ENCODE data around the gene BOC. TPM values are rescaled to one million over a fixed set of nuclear protein-coding genes. Genes with fewer than 3 reads are reported as not detected.
"Not testable (repeated sequence)": the region's sequence is repeated elsewhere in the genome, so short reads cannot be mapped to it uniquely, and the experiment has no call there.

BOC gene
- total RNA-seq, 4 donors from 2014 or later: 13.7 to 75.7 (median 24.1) TPM

GRCh38 chr3:113166719-113167492 lies 44.5 kb upstream of the BOC start:
- H3K27ac ChIP-seq: peak overlapping the region; percentile 54 to 78 (median 73)
- 13 to 24% methylated on average over 10 to 11 of the region's 12 CpGs for WGBS, 2 donors

DNA sequence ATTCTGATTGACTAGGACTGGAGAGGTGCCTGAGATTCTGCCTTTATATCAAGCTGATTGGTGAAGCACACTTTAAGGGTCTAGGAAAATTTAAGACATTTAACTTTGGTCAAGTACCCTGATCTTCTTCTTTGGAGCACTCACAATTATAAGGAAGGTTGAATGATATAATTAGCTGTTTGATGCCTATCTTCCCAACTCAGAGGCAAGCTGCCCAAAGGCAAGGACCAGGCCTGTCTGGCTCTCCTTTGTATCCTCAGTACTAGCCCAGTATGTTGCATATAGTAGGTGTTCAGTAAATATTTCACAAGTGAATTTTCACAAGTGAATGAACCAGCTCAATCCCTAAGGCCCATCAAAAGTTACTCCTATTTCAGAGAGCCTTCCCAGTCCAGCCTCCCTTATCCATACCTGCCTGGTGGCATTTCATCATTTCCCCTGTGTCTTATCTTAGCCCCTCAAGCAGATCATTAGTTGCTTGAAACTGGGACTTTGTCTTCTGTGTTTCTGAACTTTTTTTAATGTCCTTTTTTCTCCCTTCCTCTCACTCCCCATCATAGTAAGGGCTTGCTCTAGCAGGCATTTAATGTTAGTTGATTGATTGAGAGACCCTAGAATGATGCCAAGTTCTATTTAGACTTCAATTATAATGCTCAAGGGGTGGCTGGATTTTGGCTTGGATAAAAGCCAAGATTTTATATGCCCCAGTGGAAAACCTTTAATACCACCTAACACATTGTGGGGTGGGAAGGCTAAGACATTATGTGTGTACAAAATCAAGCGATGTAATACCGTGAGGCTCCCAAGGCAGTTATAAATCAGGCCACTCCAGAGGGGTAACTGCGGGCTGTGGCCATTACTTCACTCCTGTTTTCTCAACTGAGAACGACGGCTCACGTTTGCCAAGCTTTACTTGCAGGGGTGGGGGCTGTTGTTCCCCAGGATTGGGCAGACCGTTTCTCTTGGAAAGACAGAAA lies 43.2 kb upstream of the BOC start:
- TF ChIP-seq CTCF (IDR thresholded peaks at IDR 0.05) (no peak), POLR2A (IDR thresholded peaks at IDR 0.05) (no peak)
- Histone ChIP-seq H3K4me3 (no peak overlapping the region), H3K36me3 (no peaks in the 10 kb centered on the region), H3K4me1 (peaks cover 10 to 40% (median 22%) of the 10 kb centered on the region in 3 donors), H3K9me3 (no peaks in the 10 kb centered on the region), H3K27ac (peak overlapping the region in 3 of 4 donors; percentile 70 to 78 (median 76)), H3K27me3 (no peaks in the 10 kb centered on the region)
- 35 to 53% methylated on average over 7 of the region's 7 CpGs for WGBS, 2 donors
- DNase-seq: no peak
- intact Hi-C loops (cut with DNase I): no loop called here

More at GRCh38 chr3:113166719-113167492, 44.5 kb upstream of the BOC start:
- H3K27me3 ChIP-seq: no peaks in the 10 kb centered on the region
- intact Hi-C loops (cut with DNase I): no loop called here
- no peaks in the 10 kb centered on the region for H3K9me3 ChIP-seq
- H3K4me3 ChIP-seq: no peak overlapping the region
- no peak for TF ChIP-seq POLR2A (IDR thresholded peaks at IDR 0.05)
- TF ChIP-seq CTCF (IDR thresholded peaks at IDR 0.05): no peak
- no peaks in the 10 kb centered on the region for H3K36me3 ChIP-seq
- peaks cover 10 to 40% (median 22%) of the 10 kb centered on the region in 3 donors for H3K4me1 ChIP-seq
- no peak for DNase-seq

DNA sequence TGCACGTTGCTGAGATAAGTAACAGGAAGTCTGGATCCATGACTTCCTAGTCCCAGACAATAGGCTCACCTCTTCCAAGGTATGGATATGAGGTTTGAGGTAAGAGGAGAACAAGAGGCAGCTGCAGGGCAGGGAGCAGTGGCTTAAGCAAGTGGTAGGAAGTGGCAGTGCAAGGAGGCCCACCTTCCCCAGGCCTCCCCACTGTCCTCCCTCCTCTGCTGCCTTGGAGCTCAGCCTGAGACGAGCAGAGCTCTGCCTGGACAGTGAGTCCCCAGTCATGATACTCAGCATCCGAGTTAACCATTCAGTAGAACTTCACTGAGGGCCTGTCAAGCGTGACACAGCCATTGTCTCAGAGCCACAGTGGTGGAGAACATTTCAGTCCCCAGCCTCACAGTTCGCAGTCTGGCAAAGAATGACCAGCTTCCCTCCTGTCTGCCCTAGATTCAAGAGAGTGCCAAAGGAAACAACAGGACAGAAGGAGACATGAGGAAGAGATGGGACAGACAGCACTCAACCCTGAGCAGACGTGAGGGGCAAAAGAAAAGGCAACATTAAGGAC lies 41.4 kb upstream of the BOC start:
- Histone ChIP-seq H3K27ac (no peak overlapping the region), H3K36me3 (no peaks in the 10 kb centered on the region), H3K4me1 (peaks cover 10 to 44% (median 22%) of the 10 kb centered on the region in 3 donors), H3K27me3 (no peaks in the 10 kb centered on the region), H3K9me3 (no peaks in the 10 kb centered on the region), H3K4me3 (no peak overlapping the region)
- intact Hi-C loops (cut with DNase I): no loop called here
- TF ChIP-seq CTCF (IDR thresholded peaks at IDR 0.05) (no peak), POLR2A (IDR thresholded peaks at IDR 0.05) (no peak)
- whole genome bisulfite sequencing, 2 donors: 78 to 85% methylated on average over 6 of the region's 6 CpGs
- no peak for DNase-seq

DNA sequence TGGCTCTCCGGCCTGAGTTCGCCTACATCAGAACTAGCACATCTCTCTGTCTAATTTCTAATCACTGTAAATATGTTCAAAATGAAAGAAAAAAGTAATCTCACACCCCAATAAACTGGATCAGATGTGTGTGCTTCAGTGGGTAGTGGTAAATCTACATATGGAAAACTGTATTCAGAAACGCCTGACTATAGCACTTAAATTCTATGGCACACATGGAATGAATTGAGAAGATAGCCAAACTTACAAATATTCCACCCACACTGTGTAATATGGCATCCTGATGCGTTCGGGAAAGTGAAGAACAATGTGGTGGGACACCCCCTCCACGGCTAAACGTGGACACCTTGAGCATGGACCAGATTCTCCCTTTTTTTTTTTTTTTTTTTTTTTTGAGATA lies 40.6 kb upstream of the BOC start:
- intact Hi-C loops (cut with DNase I): no loop called here
- H3K9me3 ChIP-seq: no peaks in the 10 kb centered on the region

GRCh38 chr3:113171675-113172300 lies 39.6 kb upstream of the BOC start:
- H3K9me3 ChIP-seq; H3K27ac ChIP-seq; H3K36me3 ChIP-seq; intact Hi-C loops (cut with DNase I); H3K4me3 ChIP-seq; DNase-seq; H3K27me3 ChIP-seq: not testable (repeated sequence)
- H3K4me1 ChIP-seq: peaks cover 2 to 36% (median 11%) of the 10 kb centered on the region in 3 donors
- WGBS, 2 donors: 77 to 80% methylated on average over 5 of the region's 5 CpGs

More for the DNA sequence above, 40.6 kb upstream of the BOC start:
- Histone ChIP-seq H3K27me3 (no peaks in the 10 kb centered on the region), H3K4me1 (peaks cover 10 to 46% (median 21%) of the 10 kb centered on the region in 3 donors), H3K4me3 (no peak overlapping the region), H3K36me3 (no peaks in the 10 kb centered on the region), H3K27ac (no peak overlapping the region)
- DNase-seq: no peak
- WGBS, 2 donors: 79 to 92% methylated on average over 6 to 7 of the region's 7 CpGs
- TF ChIP-seq POLR2A (IDR thresholded peaks at IDR 0.05) (no peak), CTCF (IDR thresholded peaks at IDR 0.05) (no peak)
